Body of pancreas (tissue), 4 donors: Measurements from ENCODE around the gene GPR137. TPM values are rescaled to one million over a fixed set of nuclear protein-coding genes. Genes with fewer than 3 reads are reported as not detected.
"Not testable (repeated sequence)": the region's sequence is repeated elsewhere in the genome, so short reads cannot be mapped to it uniquely, and the experiment has no call there.

Source experiments
- ATAC-seq: fragments of 150-250 bp; one replicate; pipeline ENCODE4 v1.9.1; 2016
- DNase-seq, 4 donors: peaks; one replicate each; pipeline ENCODE4 v3.0.0-alpha.2; 2019
- H3K27ac ChIP-seq, 4 donors: fragments of 200-600 bp; sonication (generic); 1 replicate in 3 of 4; 2 replicates in 1 of 4; pipeline versions ENCODE4 v1.5.1 to v1.6.1; 2016 to 2019; ENCODE audit warnings: mild to moderate bottlenecking in 1 of 4, mixed read lengths in 1 of 4, moderate library complexity in 1 of 4
- H3K27me3 ChIP-seq, 2 donors: fragments of 200-600 bp; sonication (generic); one replicate each; pipeline ENCODE4 v1.6.0; 2016; ENCODE audit warnings: mild to moderate bottlenecking in 1 of 2
- H3K36me3 ChIP-seq, 2 donors: fragments of 200-600 bp; sonication (generic); replicated peaks in 1 of 2; 2 replicates each; pipeline ENCODE4 v1.5.1; 2016; ENCODE audit warnings: low read depth in 2 of 2; ENCODE audit not compliant: insufficient read depth in 1 of 2
- H3K4me1 ChIP-seq: fragments of 200-600 bp; sonication (generic); one replicate; pipeline ENCODE4 v1.6.0; 2016
- H3K4me3 ChIP-seq, 2 donors: fragments of 200-600 bp; sonication (generic); 1 replicate in 1 of 2; 2 replicates in 1 of 2; pipeline ENCODE4 v1.5.1; 2016 to 2019
- H3K9me3 ChIP-seq, 3 donors: fragments of 200-600 bp; sonication (generic); 1 replicate in 2 of 3; 2 replicates in 1 of 3; pipeline ENCODE4 v1.5.1; 2016
- CTCF ChIP-seq, 7 experiments: fragments of 450-650 bp in 4 of 7; fragments of 200-600 bp in 3 of 7; sonication (generic) in 3 of 7; IDR thresholded peaks; one replicate each; pipeline ENCODE4 v1.5.1; 2016 to 2019; ENCODE audit warnings: antibody characterized with exemption in 7 of 7
- POLR2A ChIP-seq, 3 donors: fragments of 450-650 bp; IDR thresholded peaks; one replicate each; pipeline ENCODE4 v1.6.1; 2016; ENCODE audit warnings: antibody characterized with exemption in 3 of 3, mild to moderate bottlenecking in 2 of 3
- WGBS, 2 donors: methylation state at CpG; one replicate each; pipeline ENCODE4 v1.1.5; 2017; 5-methylcytosine and 5-hydroxymethylcytosine counted together
- intact Hi-C: fragments of 100-400 bp; cut with DNase I; formaldehyde crosslinking; loops from one replicate; pipeline ENCODE4 v1.15.1; 2023
- total RNA-seq, 2 donors: library from RNA; depleted of rRNA; stranded (reverse); fragments of >200 nt; gene quantifications; one replicate each; pipeline ENCODE4 v1.1.0, GENCODE V29; 2016

GPR137 gene
- total RNA-seq, 2 donors from 2014 or later = 4.4 to 19.4 TPM

- Histone ChIP-seq H3K36me3 (peaks cover 0 to 3% of the 10 kb centered on the region in 2 donors), H3K27me3 (no peaks in the 10 kb centered on the region), H3K9me3 (no peaks in the 10 kb centered on the region), H3K4me3 (no peak overlapping the region), H3K4me1 (peaks cover 12% of the 10 kb centered on the region), H3K27ac (peak overlapping the region in 1 of 4 donors; percentile 10)
- DNase-seq (no peak), ATAC-seq (no peak)
- TF ChIP-seq CTCF (IDR thresholded peaks at IDR 0.05) = no peak
- TF ChIP-seq POLR2A (IDR thresholded peaks at IDR 0.05) = no peak
- intact Hi-C loops = no loop called here
- WGBS, 2 donors = 91 to 92% methylated on average over 10 of the region's 10 CpGs
Measured at GRCh38 chr11:64312947-64313346, 27.3 kb downstream of the GPR137 start.

GRCh38 chr11:64313491-64314145 lies 28.0 kb downstream of the GPR137 start:
- Histone ChIP-seq H3K27me3 (no peaks in the 10 kb centered on the region), H3K4me1 (peaks cover 12% of the 10 kb centered on the region), H3K36me3 (peaks cover 0 to 3% of the 10 kb centered on the region in 2 donors), H3K4me3 (no peak overlapping the region), H3K9me3 (no peaks in the 10 kb centered on the region), H3K27ac (peak overlapping the region in 2 of 4 donors; percentile 8 to 43)
- intact Hi-C loops = no loop called here
- TF ChIP-seq CTCF (IDR thresholded peaks at IDR 0.05) (no peak), POLR2A (IDR thresholded peaks at IDR 0.05) (no peak)
- WGBS, 2 donors = 88 to 91% methylated on average over 10 to 13 of the region's 18 CpGs
- DNase-seq (no peak), ATAC-seq (no peak)

- DNase-seq (no peak), ATAC-seq (no peak)
- peaks cover 0 to 3% of the 10 kb centered on the region in 2 donors for H3K36me3 ChIP-seq
- H3K4me3 ChIP-seq = no peak overlapping the region
- peak overlapping the region in 2 of 4 donors; percentile 8 to 43 for H3K27ac ChIP-seq
- 75 to 77% methylated on average over 13 to 17 of the region's 19 CpGs for WGBS, 2 donors
- intact Hi-C loops = no loop called here
- H3K27me3 ChIP-seq = no peaks in the 10 kb centered on the region
- H3K9me3 ChIP-seq = no peaks in the 10 kb centered on the region
- H3K4me1 ChIP-seq = peaks cover 17% of the 10 kb centered on the region
- TF ChIP-seq POLR2A (IDR thresholded peaks at IDR 0.05) (no peak), CTCF (IDR thresholded peaks at IDR 0.05) (no peak)
Measured at GRCh38 chr11:64314146-64314804, 28.6 kb downstream of the GPR137 start.

GRCh38 chr11:64314805-64315561 lies 29.3 kb downstream of the GPR137 start:
- WGBS, 2 donors = 89 to 93% methylated on average over 14 to 24 of the region's 24 CpGs
- TF ChIP-seq POLR2A (IDR thresholded peaks at IDR 0.05) = no peak
- no peak for TF ChIP-seq CTCF (IDR thresholded peaks at IDR 0.05)
- intact Hi-C loops = no loop called here
- peaks cover 0 to 3% of the 10 kb centered on the region in 2 donors for H3K36me3 ChIP-seq
- DNase-seq = peak in 1 of 4 donors; percentile 15
- H3K27me3 ChIP-seq = no peaks in the 10 kb centered on the region
- no peak overlapping the region for H3K4me3 ChIP-seq
- no peak for ATAC-seq
- peak overlapping the region in 1 of 4 donors; percentile 43 for H3K27ac ChIP-seq
- H3K4me1 ChIP-seq = peaks cover 24% of the 10 kb centered on the region
- H3K9me3 ChIP-seq = no peaks in the 10 kb centered on the region

GRCh38 chr11:64315667-64316526 lies 30.2 kb downstream of the GPR137 start:
- peak overlapping the region in 1 of 4 donors; percentile 97 for H3K27ac ChIP-seq
- H3K4me1 ChIP-seq = peaks cover 33% of the 10 kb centered on the region
- ATAC-seq, H3K27me3 ChIP-seq, DNase-seq, intact Hi-C loops, H3K4me3 ChIP-seq, H3K36me3 ChIP-seq, H3K9me3 ChIP-seq: not testable (repeated sequence)
- WGBS, 2 donors = 79% methylated on average over 17 to 23 of the region's 25 CpGs
